GM12892 (cell line): ENCODE measurements around the gene AGPS.

Experiments
- DNase-seq: peaks from one replicate; pipeline ENCODE4 v3.0.0; 2011; ENCODE audit not compliant: insufficient read length
- FAIRE-seq: peaks from 2 replicates; lab custom pipeline; 2011; peaks lifted over from hg19 to GRCh38; lab: Jason Lieb, UNC
- POLR2A ChIP-seq: IDR thresholded peaks from 2 replicates; pipeline ENCODE4 v1.6.1; 2011; ENCODE audit warnings: low read depth, low read length, control low read depth
- POLR2AphosphoS5 ChIP-seq: IDR thresholded peaks from 2 replicates; pipeline ENCODE4 v1.6.1; 2011; ENCODE audit warnings: low read depth, low read length, control low read depth
- TAF1 ChIP-seq: IDR thresholded peaks from 2 replicates; pipeline ENCODE4 v1.6.1; 2011; ENCODE audit warnings: low read depth, mild to moderate bottlenecking, control low read depth, low read length, borderline replicate concordance

The AGPS gene

GRCh38 chr2:177578454-177578853 lies 185.9 kb downstream of the AGPS start:
- DNase-seq = no peak
- no peak for TF ChIP-seq POLR2AphosphoS5
- no peak for TF ChIP-seq TAF1
- no peak for TF ChIP-seq POLR2A
- no peak for FAIRE-seq

GRCh38 chr2:177579486-177580036 lies 187.0 kb downstream of the AGPS start:
- FAIRE-seq (no peak), DNase-seq (no peak)

GRCh38 chr2:177582000-177582399 lies 189.4 kb downstream of the AGPS start:
- no peak for DNase-seq
- no peak for FAIRE-seq
- TF ChIP-seq POLR2AphosphoS5 (no peak), TAF1 (no peak), POLR2A (no peak)

More at GRCh38 chr2:177579486-177580036, 187.0 kb downstream of the AGPS start:
- TF ChIP-seq TAF1 = no peak
- no peak for TF ChIP-seq POLR2AphosphoS5
- TF ChIP-seq POLR2A = no peak

- FAIRE-seq = no peak
These were observed 191.6 kb downstream of the AGPS start for GRCh38 chr2:177584030-177584692.

GRCh38 chr2:177585234-177585863 lies 192.8 kb downstream of the AGPS start:
- DNase-seq (no peak), FAIRE-seq (no peak)
- TF ChIP-seq POLR2AphosphoS5 (no peak), POLR2A (no peak), TAF1 (no peak)

More at GRCh38 chr2:177584030-177584692, 191.6 kb downstream of the AGPS start:
- DNase-seq = no peak
- TF ChIP-seq POLR2A = no peak
- no peak for TF ChIP-seq POLR2AphosphoS5
- no peak for TF ChIP-seq TAF1

- TF ChIP-seq POLR2A = no peak
- no peak for TF ChIP-seq POLR2AphosphoS5
- no peak for TF ChIP-seq TAF1
- FAIRE-seq = no peak
- DNase-seq = no peak
These were observed 193.6 kb downstream of the AGPS start for GRCh38 chr2:177586154-177586553.

- TF ChIP-seq POLR2A = no peak
- TF ChIP-seq TAF1 = no peak
- TF ChIP-seq POLR2AphosphoS5 = no peak
- FAIRE-seq (no peak), DNase-seq (no peak)
These were observed 194.8 kb downstream of the AGPS start for GRCh38 chr2:177587371-177587770.

GRCh38 chr2:177588671-177589070 lies 196.1 kb downstream of the AGPS start:
- FAIRE-seq (no peak), DNase-seq (no peak)
- TF ChIP-seq TAF1 (no peak), POLR2AphosphoS5 (no peak), POLR2A (no peak)

GRCh38 chr2:177589186-177589585 lies 196.6 kb downstream of the AGPS start:
- FAIRE-seq (no peak), DNase-seq (no peak)
- no peak for TF ChIP-seq TAF1
- no peak for TF ChIP-seq POLR2AphosphoS5
- no peak for TF ChIP-seq POLR2A

GRCh38 chr2:177592397-177592796 lies 199.8 kb downstream of the AGPS start:
- DNase-seq = no peak
- TF ChIP-seq POLR2AphosphoS5 (no peak), TAF1 (no peak), POLR2A (no peak)
- FAIRE-seq = no peak

GRCh38 chr2:177592945-177593344 lies 200.4 kb downstream of the AGPS start:
- TF ChIP-seq TAF1 (no peak), POLR2A (no peak), POLR2AphosphoS5 (no peak)
- no peak for DNase-seq
- FAIRE-seq = no peak
